Endothelial cell of umbilical vein (primary cell): ENCODE results near the gene CBLB. TPM values are rescaled to one million over a fixed set of nuclear protein-coding genes. Genes with fewer than 3 reads are reported as not detected.

ENCODE experiments used
- BruUV-seq: library from RNA; stranded (reverse); fragments of 400-500 nt; replicated peaks from 2 replicates; lab custom pipeline; 2021; lab: Mats Ljungman, UMichigan
- CTCF ChIA-PET: fragments of 300-600, 350-600 bp; sonication (Branson Sonifier 250); formaldehyde crosslinking; loops from one replicate; lab custom pipeline; 2021; ENCODE audit warnings: antibody characterized with exemption, inconsistent platforms; lab: Charles Lee
- POLR2A ChIA-PET: fragments of 300-600, 350-600 bp; sonication (Branson Sonifier 250); formaldehyde crosslinking; loops from one replicate; lab custom pipeline; 2021; ENCODE audit warnings: antibody characterized with exemption, inconsistent platforms; lab: Charles Lee
- DNase-seq: peaks from one replicate; pipeline ENCODE4 v3.0.0-alpha.2; 2011; ENCODE audit warnings: low read depth, low spot score
- FAIRE-seq: peaks from 2 replicates; lab custom pipeline; 2011; peaks lifted over from hg19 to GRCh38; lab: Jason Lieb, UNC
- H2AFZ ChIP-seq: 2 replicates; pipeline ENCODE4 v1.6.0; 2012; ENCODE audit warnings: low read depth, low read length, control low read depth, inconsistent platforms
- H3K27ac ChIP-seq: 2 replicates; pipeline ENCODE4 v1.5.1; 2011; ENCODE audit warnings: low read depth, mild to moderate bottlenecking, control low read depth, low read length, moderate library complexity; ENCODE audit not compliant: insufficient read depth
- H3K27me3 ChIP-seq, 2 experiments: 2 replicates each; pipeline versions ENCODE4 v1.6.0 to v1.6.1; 2011; ENCODE audit warnings: low read length in 2 of 2, mixed read lengths in 1 of 2; ENCODE audit not compliant: control insufficient read depth in 2 of 2, insufficient read depth in 2 of 2
- H3K36me3 ChIP-seq, 2 experiments: 2 replicates in 1 of 2; 3 replicates in 1 of 2; pipeline ENCODE4 v1.5.1; 2011; ENCODE audit warnings: low read length in 2 of 2, mild to moderate bottlenecking in 1 of 2, moderate library complexity in 1 of 2; ENCODE audit not compliant: control insufficient read depth in 2 of 2, insufficient read depth in 2 of 2; ENCODE audit errors: extremely low read depth in 1 of 2
- H3K4me1 ChIP-seq: 3 replicates; pipeline ENCODE4 v1.5.1; 2011; ENCODE audit warnings: mild to moderate bottlenecking, low read length; ENCODE audit not compliant: control insufficient read depth, insufficient read depth; ENCODE audit errors: extremely low read depth
- H3K4me2 ChIP-seq: 2 replicates; pipeline ENCODE4 v1.6.1; 2011; ENCODE audit warnings: low read length, control low read depth, mixed read lengths; ENCODE audit not compliant: insufficient read depth
- H3K4me3 ChIP-seq, 3 experiments: fragments of 200-600 bp in 1 of 3; sonication (generic), shearing (Covaris generic) in 1 of 3; replicated peaks in 1 of 3; 2 replicates each; pipeline ENCODE4 v1.5.1; 2011 to 2016; ENCODE audit warnings: control low read depth in 3 of 3, low read length in 3 of 3, mild to moderate bottlenecking in 2 of 3, inconsistent platforms in 1 of 3, low read depth in 1 of 3, moderate library complexity in 1 of 3; ENCODE audit not compliant: insufficient read depth in 1 of 3
- H3K79me2 ChIP-seq: 2 replicates; pipeline ENCODE4 v1.6.0; 2012; ENCODE audit warnings: low read length, inconsistent platforms; ENCODE audit not compliant: control insufficient read depth, insufficient read depth
- H3K9ac ChIP-seq: replicated peaks from 2 replicates; pipeline ENCODE3; 2011; ENCODE audit warnings: low read length, control low read depth; ENCODE audit not compliant: insufficient read depth; ENCODE audit errors: extremely low read depth
- H3K9me1 ChIP-seq: replicated peaks from 3 replicates; pipeline ENCODE4 v1.6.0; 2011; ENCODE audit warnings: mild to moderate bottlenecking, low read length; ENCODE audit not compliant: control insufficient read depth, insufficient read depth; ENCODE audit errors: extremely low read depth
- H3K9me3 ChIP-seq: replicated peaks from 2 replicates; pipeline ENCODE4 v1.5.1; 2012; ENCODE audit warnings: low read length, inconsistent platforms; ENCODE audit not compliant: control insufficient read depth, insufficient read depth
- H4K20me1 ChIP-seq: replicated peaks from 2 replicates; pipeline ENCODE3; 2011; ENCODE audit warnings: mild to moderate bottlenecking, low read length; ENCODE audit not compliant: control insufficient read depth, insufficient read depth; ENCODE audit errors: extremely low read depth
- EZH2 ChIP-seq: IDR thresholded peaks from 2 replicates; pipeline ENCODE4 v1.6.1; 2012; ENCODE audit warnings: borderline replicate concordance, low read depth, mild to moderate bottlenecking, moderate library complexity, low read length, inconsistent platforms; ENCODE audit not compliant: severe bottlenecking
- FOS ChIP-seq: IDR thresholded peaks from 2 replicates; pipeline ENCODE4 v1.6.1; 2011; ENCODE audit warnings: mild to moderate bottlenecking, low read length, moderate library complexity, borderline replicate concordance; ENCODE audit not compliant: insufficient read depth
- GATA2 ChIP-seq: IDR thresholded peaks from 2 replicates; pipeline ENCODE4 v1.7.0; 2011; ENCODE audit warnings: low read depth, mild to moderate bottlenecking, moderate library complexity, mixed read lengths, low read length; ENCODE audit not compliant: insufficient read length, insufficient read depth
- JUN ChIP-seq: IDR thresholded peaks from 2 replicates; pipeline ENCODE4 v1.6.1; 2011; ENCODE audit warnings: borderline replicate concordance, low read depth; ENCODE audit not compliant: insufficient read length, insufficient read depth
- MYC ChIP-seq: IDR thresholded peaks from one replicate; pipeline ENCODE4 v1.6.1; 2011; ENCODE audit warnings: mild to moderate bottlenecking, low read depth, low read length
- POLR2A ChIP-seq: IDR thresholded peaks from 2 replicates; pipeline ENCODE4 v1.6.1; 2012; ENCODE audit warnings: low read depth, mild to moderate bottlenecking, control low read depth, low read length
- POLR2AphosphoS5 ChIP-seq: IDR thresholded peaks from 2 replicates; pipeline ENCODE4 v1.6.1; 2012; ENCODE audit warnings: low read depth, mild to moderate bottlenecking, control low read depth, low read length, moderate library complexity; ENCODE audit not compliant: insufficient read depth
- dilution Hi-C: fragments of 300-500 bp; cut with MboI; formaldehyde crosslinking; loops from one replicate; pipeline ENCODE4 v1.15.0; 2019; ENCODE audit warnings: low sequenced_read_pairs; ENCODE audit not compliant: extremely low pct_ligation_motif_present
- intact Hi-C: fragments of 100-400 bp; cut with micrococcal nuclease; formaldehyde crosslinking; loops from one replicate; pipeline ENCODE4 v1.10.0; 2022
- polyA plus RNA-seq, 4 experiments: library from polyadenylated mRNA; depleted of rRNA in 3 of 4; stranded (reverse) in 3 of 4; unstranded in 1 of 4; fragments of >200 nt; gene quantifications; 2 replicates each; pipeline versions ENCODE4 v1.2.1 to v1.2.3, GENCODE V29; 2011 to 2012; ENCODE audit warnings: missing spikeins in 1 of 4
- total RNA-seq: library from RNA; stranded (reverse); gene quantifications from 2 replicates; pipeline ENCODE4 v1.2.3, GENCODE V29; 2021
- TF ChIP-seq, protein P1 (sequence below), 2 donors: IDR thresholded peaks; 1 replicate in 1 of 2; 2 replicates in 1 of 2; pipeline ENCODE4 v1.5.1; 2011; ENCODE audit warnings: low read length in 2 of 2, mild to moderate bottlenecking in 2 of 2, moderate library complexity in 2 of 2, control low read depth in 1 of 2, inconsistent platforms in 1 of 2, low read depth in 1 of 2; ENCODE audit not compliant: insufficient read depth in 1 of 2; ENCODE audit errors: extremely low read depth in 1 of 2
- TF ChIP-seq, protein P2 (sequence below): IDR thresholded peaks from 2 replicates; pipeline ENCODE4 v1.6.1; 2011; ENCODE audit not compliant: insufficient read depth, insufficient read length

CBLB gene
- total and polyA plus RNA-seq, 2 donors (not counting 3 experiments of a cell fraction or from before 2014, with no cell fraction given): 17.8 to 39.6 TPM

DNA sequence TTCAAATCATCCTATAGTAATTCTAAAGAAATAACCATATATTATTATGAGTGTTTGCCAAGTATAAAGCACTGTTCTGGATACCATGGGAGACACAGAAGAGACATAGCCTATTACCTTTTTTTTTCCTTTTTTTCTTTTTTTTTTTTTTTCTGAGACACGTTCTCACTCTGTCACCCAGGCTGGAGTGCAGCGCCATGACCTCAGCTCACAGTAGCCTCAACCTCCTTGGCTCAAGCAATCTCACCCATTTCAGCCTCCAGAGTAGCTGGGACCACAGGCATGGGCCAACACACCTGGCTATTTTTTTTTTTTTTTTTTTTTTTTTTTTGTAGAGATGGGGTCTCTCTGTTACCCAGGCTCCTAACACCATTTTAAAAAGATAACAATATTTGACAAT is 30.9 kb downstream of the CBLB start:
- CTCF ChIA-PET: interaction anchor here (1.0 kb wide), 1 partner anchor 681 kb away, joined by 4 read pairs; no protein-coding TSS in a partner anchor
- no peak for DNase-seq
- dilution Hi-C loops: no loop called here
- H4K20me1 ChIP-seq: no peaks in the 10 kb centered on the region
- H2AFZ ChIP-seq: no peak overlapping the region
- BruUV-seq: no TSS peak
- POLR2A ChIA-PET: no interaction called here
- H3K27ac ChIP-seq: no peak overlapping the region
- no peak overlapping the region for H3K4me2 ChIP-seq
- no peaks in the 10 kb centered on the region for H3K79me2 ChIP-seq
- no peak overlapping the region for H3K4me3 ChIP-seq
- H3K9ac ChIP-seq: no peak overlapping the region
- intact Hi-C loops: no loop called here
- TF ChIP-seq POLR2AphosphoS5 (no peak), GATA2 (no peak), EZH2 (no peak), FOS (no peak), POLR2A (no peak), JUN (no peak), MYC (no peak)
- TF ChIP-seq, protein P1, sequence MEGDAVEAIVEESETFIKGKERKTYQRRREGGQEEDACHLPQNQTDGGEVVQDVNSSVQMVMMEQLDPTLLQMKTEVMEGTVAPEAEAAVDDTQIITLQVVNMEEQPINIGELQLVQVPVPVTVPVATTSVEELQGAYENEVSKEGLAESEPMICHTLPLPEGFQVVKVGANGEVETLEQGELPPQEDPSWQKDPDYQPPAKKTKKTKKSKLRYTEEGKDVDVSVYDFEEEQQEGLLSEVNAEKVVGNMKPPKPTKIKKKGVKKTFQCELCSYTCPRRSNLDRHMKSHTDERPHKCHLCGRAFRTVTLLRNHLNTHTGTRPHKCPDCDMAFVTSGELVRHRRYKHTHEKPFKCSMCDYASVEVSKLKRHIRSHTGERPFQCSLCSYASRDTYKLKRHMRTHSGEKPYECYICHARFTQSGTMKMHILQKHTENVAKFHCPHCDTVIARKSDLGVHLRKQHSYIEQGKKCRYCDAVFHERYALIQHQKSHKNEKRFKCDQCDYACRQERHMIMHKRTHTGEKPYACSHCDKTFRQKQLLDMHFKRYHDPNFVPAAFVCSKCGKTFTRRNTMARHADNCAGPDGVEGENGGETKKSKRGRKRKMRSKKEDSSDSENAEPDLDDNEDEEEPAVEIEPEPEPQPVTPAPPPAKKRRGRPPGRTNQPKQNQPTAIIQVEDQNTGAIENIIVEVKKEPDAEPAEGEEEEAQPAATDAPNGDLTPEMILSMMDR (IDR thresholded peaks at IDR 0.05; ENCODE audit: extremely low read depth in 1 of 2, insufficient read depth in 1 of 2, low read depth in 1 of 2, low read length in 2 of 2): no peak
- TF ChIP-seq, protein P2, sequence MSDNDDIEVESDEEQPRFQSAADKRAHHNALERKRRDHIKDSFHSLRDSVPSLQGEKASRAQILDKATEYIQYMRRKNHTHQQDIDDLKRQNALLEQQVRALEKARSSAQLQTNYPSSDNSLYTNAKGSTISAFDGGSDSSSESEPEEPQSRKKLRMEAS: no peak
- no peak for FAIRE-seq
- H3K9me1 ChIP-seq: no peaks in the 10 kb centered on the region
- no peaks in the 10 kb centered on the region for H3K9me3 ChIP-seq
- H3K27me3 ChIP-seq: no peaks in the 10 kb centered on the region
- H3K4me1 ChIP-seq: no peaks in the 10 kb centered on the region
- no peaks in the 10 kb centered on the region for H3K36me3 ChIP-seq
